K562 (cell line): ENCODE results near the gene PLP2. TPM values are rescaled to one million over a fixed set of nuclear protein-coding genes. Genes with fewer than 3 reads are reported as not detected.

ENCODE experiments used
- ARNT ChIP-seq, 2 experiments: fragments of 450-650 bp; IDR thresholded peaks; 2 replicates each; pipeline ENCODE4 v1.6.1; 2016; ENCODE audit warnings: mild to moderate bottlenecking in 1 of 2
- CBX2 ChIP-seq: fragments of 200-600 bp; sonication (generic); IDR thresholded peaks from one replicate; pipeline ENCODE4 v1.6.1; 2012; ENCODE audit warnings: mild to moderate bottlenecking, low read length, inconsistent platforms; ENCODE audit not compliant: insufficient read depth, poor library complexity, severe bottlenecking
- CEBPB ChIP-seq: fragments of 450-650 bp; IDR thresholded peaks from 2 replicates; pipeline ENCODE4 v1.6.1; 2016; ENCODE audit warnings: missing genetic modification characterization, missing compliant biosample characterization
- DMBX1 ChIP-seq: fragments of 250-450 bp; sonication (Bioruptor Pico); IDR thresholded peaks from 2 replicates; pipeline ENCODE4 v1.8.0; 2022; ENCODE audit warnings: inconsistent platforms, mild to moderate bottlenecking, moderate library complexity, borderline replicate concordance
- ELF1 ChIP-seq: fragments of 200-800 bp; sonication (Bioruptor generic); IDR thresholded peaks from 2 replicates; pipeline ENCODE4 v1.6.1; 2016; ENCODE audit warnings: missing genetic modification characterization, missing compliant biosample characterization
- EWSR1 ChIP-seq: fragments of 450-650 bp; IDR thresholded peaks from 2 replicates; pipeline ENCODE4 v1.6.1; 2018; ENCODE audit warnings: borderline replicate concordance, mild to moderate bottlenecking, low read depth, moderate library complexity; ENCODE audit not compliant: partially characterized antibody
- FOXJ2 ChIP-seq: fragments of 200-800 bp; sonication (Bioruptor generic); IDR thresholded peaks from 2 replicates; pipeline ENCODE4 v1.6.1; 2016; ENCODE audit warnings: missing genetic modification characterization, missing compliant biosample characterization
- HDAC2 ChIP-seq: fragments of 450-650 bp; IDR thresholded peaks from 2 replicates; pipeline ENCODE4 v1.6.1; 2016; ENCODE audit warnings: mild to moderate bottlenecking
- HNRNPUL1 ChIP-seq: fragments of 200-400 bp; formaldehyde crosslinking; IDR thresholded peaks from 2 replicates; pipeline ENCODE4 v1.6.1; 2017; ENCODE audit warnings: low read length
- KDM2B ChIP-seq: fragments of 250-450 bp; sonication (Bioruptor Pico); IDR thresholded peaks from 2 replicates; pipeline ENCODE4 v1.8.0; 2021; ENCODE audit warnings: mild to moderate bottlenecking, moderate library complexity
- MYNN ChIP-seq, 2 experiments: sonication (generic); formaldehyde crosslinking in 1 of 2; IDR thresholded peaks; 2 replicates each; pipeline versions ENCODE4 v1.5.0 to v1.6.1; 2016 to 2020; ENCODE audit warnings: antibody characterized with exemption in 1 of 2, missing genetic modification reagents in 1 of 2
- PHF21A ChIP-seq: fragments of 450-650 bp; IDR thresholded peaks from 2 replicates; pipeline ENCODE4 v1.6.1; 2017; ENCODE audit warnings: low read depth, borderline replicate concordance
- ZNF121 ChIP-seq: sonication (generic); formaldehyde crosslinking; conservative IDR thresholded peaks from 2 replicates; pipeline ENCODE4 v1.8.0; 2022; ENCODE audit warnings: missing genetic modification reagents
- polyA plus RNA-seq, 8 experiments: library from polyadenylated mRNA; depleted of rRNA in 4 of 8; stranded (reverse) in 5 of 8; unstranded in 3 of 8; fragments of >200 nt; fragmentation: Nextera tagmentation in 2 of 8; fragmentation: Illumina TruSeq in 1 of 8; extraction: Ambion mirVana in 2 of 8; extraction: Trizol in 1 of 8; gene quantifications; 2 replicates each; pipeline versions ENCODE4 v1.2.1 to v1.2.3, GENCODE V29; 2011 to 2014; ENCODE audit warnings: inconsistent platforms in 1 of 8, missing spikeins in 1 of 8
- total RNA-seq, 7 experiments: library from RNA; depleted of rRNA in 6 of 7; stranded (reverse); fragments of >200 nt in 6 of 7; fragmentation: Illumina TruSeq in 2 of 7; extraction: Trizol in 2 of 7; gene quantifications; 2 replicates each; pipeline versions ENCODE4 v1.2.1 to v1.2.3, GENCODE V29; 2011 to 2021; ENCODE audit warnings: low replicate concordance in 1 of 7
- TF ChIP-seq, protein P1 (sequence below): sonication (generic); formaldehyde crosslinking; IDR thresholded peaks from 2 replicates; pipeline ENCODE4 v1.8.1; 2023; ENCODE audit warnings: missing genetic modification reagents, mild to moderate bottlenecking, borderline replicate concordance
- TF ChIP-seq, protein P2 (sequence below): fragments of 450-650 bp; IDR thresholded peaks from 2 replicates; pipeline ENCODE4 v1.6.1; 2014; ENCODE audit warnings: low read depth, mild to moderate bottlenecking, moderate library complexity, borderline replicate concordance
- TF ChIP-seq, protein P3 (sequence below): IDR thresholded peaks from 2 replicates; pipeline ENCODE4 v1.6.1; 2011; ENCODE audit warnings: borderline replicate concordance, low read depth, mild to moderate bottlenecking, moderate library complexity, low read length; ENCODE audit not compliant: insufficient read depth, poor library complexity, severe bottlenecking
- TF ChIP-seq, protein P4 (sequence below): fragments of 250-450 bp; sonication (Bioruptor Pico); IDR thresholded peaks from 2 replicates; pipeline ENCODE4 v1.5.0; 2021

Gene PLP2
- total and polyA plus RNA-seq, 9 of the 15 experiments (the other 6 are each of a cell fraction or from before 2014, with no cell fraction given): 34.7 to 236 (median 112) TPM

DNA sequence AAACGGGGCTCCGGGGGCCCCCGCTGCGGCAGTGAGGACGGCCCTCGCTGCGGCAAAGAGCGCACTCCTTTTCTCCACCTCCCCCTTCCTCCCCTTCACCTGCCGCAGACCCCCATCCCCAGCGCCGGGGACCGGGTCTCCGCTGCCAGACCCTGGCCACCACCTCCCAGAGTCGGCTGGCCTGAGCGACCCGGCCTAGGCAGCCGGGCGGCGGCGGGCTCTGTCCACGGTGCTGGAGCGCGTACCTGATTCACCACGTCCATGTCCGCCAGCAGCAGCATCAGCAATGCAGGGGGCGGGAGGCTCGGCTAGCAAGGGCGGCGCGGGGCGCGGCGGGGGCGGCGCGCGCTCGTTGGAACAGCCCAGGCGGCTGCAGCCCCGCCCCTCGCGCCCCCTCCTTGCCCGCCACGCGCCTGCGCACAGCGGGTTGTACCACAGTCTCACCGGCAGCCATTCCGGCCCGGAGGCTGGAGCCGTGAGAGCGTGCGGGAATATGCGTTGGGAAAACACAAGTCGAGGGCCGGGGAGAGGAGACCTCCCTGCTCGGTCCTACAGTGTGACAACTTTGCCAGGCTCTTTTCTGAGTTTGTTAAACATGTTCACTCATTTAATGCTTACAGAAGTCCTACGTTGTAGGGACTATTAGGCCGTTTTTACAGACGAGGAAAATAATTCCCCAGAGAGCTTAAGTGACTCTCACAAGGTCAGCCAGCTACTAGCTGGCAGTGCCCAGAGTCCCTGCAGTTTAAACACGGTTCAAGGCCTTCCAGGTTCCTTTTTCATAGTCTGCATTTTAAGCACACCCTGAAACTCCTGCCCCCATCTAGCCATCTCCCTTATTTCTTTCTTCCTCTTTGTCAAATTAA lies 28.4 kb downstream of the PLP2 start, which contains the start of gene SYP (continued):
- TF ChIP-seq, protein P1, sequence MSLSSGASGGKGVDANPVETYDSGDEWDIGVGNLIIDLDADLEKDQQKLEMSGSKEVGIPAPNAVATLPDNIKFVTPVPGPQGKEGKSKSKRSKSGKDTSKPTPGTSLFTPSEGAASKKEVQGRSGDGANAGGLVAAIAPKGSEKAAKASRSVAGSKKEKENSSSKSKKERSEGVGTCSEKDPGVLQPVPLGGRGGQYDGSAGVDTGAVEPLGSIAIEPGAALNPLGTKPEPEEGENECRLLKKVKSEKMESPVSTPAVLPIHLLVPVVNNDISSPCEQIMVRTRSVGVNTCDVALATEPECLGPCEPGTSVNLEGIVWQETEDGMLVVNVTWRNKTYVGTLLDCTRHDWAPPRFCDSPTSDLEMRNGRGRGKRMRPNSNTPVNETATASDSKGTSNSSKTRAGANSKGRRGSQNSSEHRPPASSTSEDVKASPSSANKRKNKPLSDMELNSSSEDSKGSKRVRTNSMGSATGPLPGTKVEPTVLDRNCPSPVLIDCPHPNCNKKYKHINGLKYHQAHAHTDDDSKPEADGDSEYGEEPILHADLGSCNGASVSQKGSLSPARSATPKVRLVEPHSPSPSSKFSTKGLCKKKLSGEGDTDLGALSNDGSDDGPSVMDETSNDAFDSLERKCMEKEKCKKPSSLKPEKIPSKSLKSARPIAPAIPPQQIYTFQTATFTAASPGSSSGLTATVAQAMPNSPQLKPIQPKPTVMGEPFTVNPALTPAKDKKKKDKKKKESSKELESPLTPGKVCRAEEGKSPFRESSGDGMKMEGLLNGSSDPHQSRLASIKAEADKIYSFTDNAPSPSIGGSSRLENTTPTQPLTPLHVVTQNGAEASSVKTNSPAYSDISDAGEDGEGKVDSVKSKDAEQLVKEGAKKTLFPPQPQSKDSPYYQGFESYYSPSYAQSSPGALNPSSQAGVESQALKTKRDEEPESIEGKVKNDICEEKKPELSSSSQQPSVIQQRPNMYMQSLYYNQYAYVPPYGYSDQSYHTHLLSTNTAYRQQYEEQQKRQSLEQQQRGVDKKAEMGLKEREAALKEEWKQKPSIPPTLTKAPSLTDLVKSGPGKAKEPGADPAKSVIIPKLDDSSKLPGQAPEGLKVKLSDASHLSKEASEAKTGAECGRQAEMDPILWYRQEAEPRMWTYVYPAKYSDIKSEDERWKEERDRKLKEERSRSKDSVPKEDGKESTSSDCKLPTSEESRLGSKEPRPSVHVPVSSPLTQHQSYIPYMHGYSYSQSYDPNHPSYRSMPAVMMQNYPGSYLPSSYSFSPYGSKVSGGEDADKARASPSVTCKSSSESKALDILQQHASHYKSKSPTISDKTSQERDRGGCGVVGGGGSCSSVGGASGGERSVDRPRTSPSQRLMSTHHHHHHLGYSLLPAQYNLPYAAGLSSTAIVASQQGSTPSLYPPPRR (CRISPR knock-in tag): peak; percentile 96; the same call in 1 of the 2 replicates
- TF ChIP-seq ZNF121 (CRISPR knock-in tag): no peak
- no peak for TF ChIP-seq FOXJ2
- TF ChIP-seq, protein P2, sequence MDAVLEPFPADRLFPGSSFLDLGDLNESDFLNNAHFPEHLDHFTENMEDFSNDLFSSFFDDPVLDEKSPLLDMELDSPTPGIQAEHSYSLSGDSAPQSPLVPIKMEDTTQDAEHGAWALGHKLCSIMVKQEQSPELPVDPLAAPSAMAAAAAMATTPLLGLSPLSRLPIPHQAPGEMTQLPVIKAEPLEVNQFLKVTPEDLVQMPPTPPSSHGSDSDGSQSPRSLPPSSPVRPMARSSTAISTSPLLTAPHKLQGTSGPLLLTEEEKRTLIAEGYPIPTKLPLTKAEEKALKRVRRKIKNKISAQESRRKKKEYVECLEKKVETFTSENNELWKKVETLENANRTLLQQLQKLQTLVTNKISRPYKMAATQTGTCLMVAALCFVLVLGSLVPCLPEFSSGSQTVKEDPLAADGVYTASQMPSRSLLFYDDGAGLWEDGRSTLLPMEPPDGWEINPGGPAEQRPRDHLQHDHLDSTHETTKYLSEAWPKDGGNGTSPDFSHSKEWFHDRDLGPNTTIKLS: 0 out of 2 replicates have a peak, but pooled peaks have one; percentile 38
- no peak for TF ChIP-seq CBX2
- TF ChIP-seq MYNN (IDR thresholded peaks at IDR 0.05): no peak
- TF ChIP-seq MYNN (CRISPR knock-in tag; IDR thresholded peaks at IDR 0.05): no peak
- TF ChIP-seq HNRNPUL1: no peak
- no peak for TF ChIP-seq KDM2B (CRISPR knock-in tag)
- no peak for TF ChIP-seq ELF1
- TF ChIP-seq DMBX1 (CRISPR knock-in tag): peak; percentile 84
- no peak for TF ChIP-seq HDAC2
- TF ChIP-seq EWSR1: no peak
- TF ChIP-seq ARNT (IDR thresholded peaks at IDR 0.05): no peak
- TF ChIP-seq, protein P3, sequence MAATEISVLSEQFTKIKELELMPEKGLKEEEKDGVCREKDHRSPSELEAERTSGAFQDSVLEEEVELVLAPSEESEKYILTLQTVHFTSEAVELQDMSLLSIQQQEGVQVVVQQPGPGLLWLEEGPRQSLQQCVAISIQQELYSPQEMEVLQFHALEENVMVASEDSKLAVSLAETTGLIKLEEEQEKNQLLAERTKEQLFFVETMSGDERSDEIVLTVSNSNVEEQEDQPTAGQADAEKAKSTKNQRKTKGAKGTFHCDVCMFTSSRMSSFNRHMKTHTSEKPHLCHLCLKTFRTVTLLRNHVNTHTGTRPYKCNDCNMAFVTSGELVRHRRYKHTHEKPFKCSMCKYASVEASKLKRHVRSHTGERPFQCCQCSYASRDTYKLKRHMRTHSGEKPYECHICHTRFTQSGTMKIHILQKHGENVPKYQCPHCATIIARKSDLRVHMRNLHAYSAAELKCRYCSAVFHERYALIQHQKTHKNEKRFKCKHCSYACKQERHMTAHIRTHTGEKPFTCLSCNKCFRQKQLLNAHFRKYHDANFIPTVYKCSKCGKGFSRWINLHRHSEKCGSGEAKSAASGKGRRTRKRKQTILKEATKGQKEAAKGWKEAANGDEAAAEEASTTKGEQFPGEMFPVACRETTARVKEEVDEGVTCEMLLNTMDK: no peak
- no peak for TF ChIP-seq CEBPB (tag)
- TF ChIP-seq, protein P4, sequence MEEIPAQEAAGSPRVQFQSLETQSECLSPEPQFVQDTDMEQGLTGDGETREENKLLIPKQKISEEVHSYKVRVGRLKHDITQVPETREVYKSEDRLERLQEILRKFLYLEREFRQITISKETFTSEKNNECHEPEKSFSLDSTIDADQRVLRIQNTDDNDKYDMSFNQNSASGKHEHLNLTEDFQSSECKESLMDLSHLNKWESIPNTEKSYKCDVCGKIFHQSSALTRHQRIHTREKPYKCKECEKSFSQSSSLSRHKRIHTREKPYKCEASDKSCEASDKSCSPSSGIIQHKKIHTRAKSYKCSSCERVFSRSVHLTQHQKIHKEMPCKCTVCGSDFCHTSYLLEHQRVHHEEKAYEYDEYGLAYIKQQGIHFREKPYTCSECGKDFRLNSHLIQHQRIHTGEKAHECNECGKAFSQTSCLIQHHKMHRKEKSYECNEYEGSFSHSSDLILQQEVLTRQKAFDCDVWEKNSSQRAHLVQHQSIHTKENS (CRISPR knock-in tag): no peak
- no peak for TF ChIP-seq PHF21A
